ENCODE results near the gene CCDC146. TPM values are rescaled to one million over a fixed set of nuclear protein-coding genes. Genes with fewer than 3 reads are reported as not detected.

CCDC146 gene
- polyA plus RNA-seq, 5 donors, result 14.9 to 28.9 (median 28.6) TPM

GRCh38 chr7:77284005-77284404, 161.6 kb downstream of the CCDC146 start:
- no peak for DNase-seq

- no peak for DNase-seq
Measured at GRCh38 chr7:77284616-77285015, 162.2 kb downstream of the CCDC146 start.

- peak in 1 of 2 donors; percentile 7 for DNase-seq
Measured at GRCh38 chr7:77288676-77289320, 166.4 kb downstream of the CCDC146 start.

- DNase-seq, result no peak
Measured at GRCh38 chr7:77289387-77289786, 167.0 kb downstream of the CCDC146 start.

- no peak for DNase-seq
Measured at GRCh38 chr7:77290425-77290824, 168.0 kb downstream of the CCDC146 start.

- no peak for DNase-seq
Measured at GRCh38 chr7:77293046-77293445, 170.6 kb downstream of the CCDC146 start.

GRCh38 chr7:77295549-77295948, 173.1 kb downstream of the CCDC146 start:
- DNase-seq, result no peak

- no peak for DNase-seq
Measured at GRCh38 chr7:77306231-77307067, 184.0 kb downstream of the CCDC146 start.

- DNase-seq, result no peak
Measured at GRCh38 chr7:77308792-77309191, 186.4 kb downstream of the CCDC146 start.

GRCh38 chr7:77309714-77310220, 187.4 kb downstream of the CCDC146 start:
- DNase-seq, result no peak

GRCh38 chr7:77310982-77311381, 188.6 kb downstream of the CCDC146 start:
- no peak for DNase-seq

- no peak for DNase-seq
Measured at GRCh38 chr7:77313085-77313484, 190.7 kb downstream of the CCDC146 start.

GRCh38 chr7:77313876-77314480, 191.6 kb downstream of the CCDC146 start:
- DNase-seq, result no peak

- no peak for DNase-seq
Measured at GRCh38 chr7:77315182-77315591, 192.8 kb downstream of the CCDC146 start.

GRCh38 chr7:77316219-77316978, 194.0 kb downstream of the CCDC146 start:
- no peak for DNase-seq

GRCh38 chr7:77318019-77318418, 195.6 kb downstream of the CCDC146 start:
- DNase-seq, result no peak

- no peak for DNase-seq
Measured at GRCh38 chr7:77320137-77320536, 197.7 kb downstream of the CCDC146 start.

- no peak for DNase-seq
Measured at GRCh38 chr7:77320714-77321113, 198.3 kb downstream of the CCDC146 start.

- no peak for DNase-seq
Measured at GRCh38 chr7:77321300-77321699, 198.9 kb downstream of the CCDC146 start.

GRCh38 chr7:77326131-77326530, 203.7 kb downstream of the CCDC146 start:
- no peak for DNase-seq

GRCh38 chr7:77327067-77327931, 204.9 kb downstream of the CCDC146 start:
- DNase-seq, result no peak
